Central memory CD4-positive, alpha-beta T cell (primary cell): Measurements from ENCODE around the gene DIRAS1.
"Not testable (repeated sequence)": the region's sequence is repeated elsewhere in the genome, so short reads cannot be mapped to it uniquely, and the experiment has no call there.

Experiments
- DNase-seq: peaks from one replicate; pipeline ENCODE4 v3.0.0; 2022

The DIRAS1 gene

GRCh38 chr19:2703691-2704216 is 17.4 kb downstream of the DIRAS1 start:
- DNase-seq, result no peak

- DNase-seq, result no peak
These were observed 18.1 kb downstream of the DIRAS1 start for GRCh38 chr19:2703077-2703437.

- DNase-seq, result peak; percentile 94
These were observed 18.7 kb downstream of the DIRAS1 start, which contains the start of gene GNG7 for GRCh38 chr19:2702170-2703076. TSS of gene GNG7 (minus strand) at chr19:2702694. CDS start at chr19:2520688, 182,006 bp downstream.

DNA sequence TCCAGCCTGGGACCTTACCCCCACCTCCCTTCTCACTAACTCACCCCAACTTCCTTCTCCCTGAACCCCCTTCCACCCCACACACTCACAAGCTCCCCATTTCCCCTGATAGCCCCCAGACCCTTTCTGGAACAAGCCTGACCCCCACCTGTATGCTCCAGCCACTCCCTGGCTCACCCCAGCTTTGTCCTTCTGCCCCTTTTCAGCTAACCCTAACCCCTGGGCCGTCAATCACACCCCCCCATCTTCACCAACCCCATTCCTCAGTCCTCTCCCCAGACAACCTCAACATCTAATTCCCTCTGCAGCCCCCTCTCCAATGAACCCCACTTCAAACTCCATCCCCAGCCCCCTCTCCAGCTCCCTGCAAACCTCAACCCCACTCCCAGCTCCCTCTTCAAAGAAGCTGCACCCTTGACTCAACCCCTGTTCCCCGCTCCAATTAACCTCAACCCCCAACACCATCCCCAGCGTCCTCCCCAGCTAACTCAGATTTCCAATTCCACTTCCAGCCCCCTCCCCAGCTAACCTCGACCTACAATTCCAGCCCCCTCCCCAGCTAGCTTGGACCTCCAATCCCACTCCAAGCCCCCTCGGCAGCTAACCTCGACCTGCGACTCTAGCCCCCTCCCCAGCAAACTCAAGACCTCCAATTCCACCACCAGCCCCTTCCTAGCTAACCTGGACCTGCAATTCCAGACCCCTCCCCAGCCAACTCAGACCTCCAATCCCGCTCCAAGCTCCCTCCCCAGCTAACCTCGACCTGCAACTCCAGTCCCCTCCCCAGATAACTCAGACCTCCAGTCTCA is 19.6 kb downstream of the DIRAS1 start:
- DNase-seq, result no peak

- DNase-seq, result no peak
These were observed 20.4 kb downstream of the DIRAS1 start for GRCh38 chr19:2700660-2701360.

DNA sequence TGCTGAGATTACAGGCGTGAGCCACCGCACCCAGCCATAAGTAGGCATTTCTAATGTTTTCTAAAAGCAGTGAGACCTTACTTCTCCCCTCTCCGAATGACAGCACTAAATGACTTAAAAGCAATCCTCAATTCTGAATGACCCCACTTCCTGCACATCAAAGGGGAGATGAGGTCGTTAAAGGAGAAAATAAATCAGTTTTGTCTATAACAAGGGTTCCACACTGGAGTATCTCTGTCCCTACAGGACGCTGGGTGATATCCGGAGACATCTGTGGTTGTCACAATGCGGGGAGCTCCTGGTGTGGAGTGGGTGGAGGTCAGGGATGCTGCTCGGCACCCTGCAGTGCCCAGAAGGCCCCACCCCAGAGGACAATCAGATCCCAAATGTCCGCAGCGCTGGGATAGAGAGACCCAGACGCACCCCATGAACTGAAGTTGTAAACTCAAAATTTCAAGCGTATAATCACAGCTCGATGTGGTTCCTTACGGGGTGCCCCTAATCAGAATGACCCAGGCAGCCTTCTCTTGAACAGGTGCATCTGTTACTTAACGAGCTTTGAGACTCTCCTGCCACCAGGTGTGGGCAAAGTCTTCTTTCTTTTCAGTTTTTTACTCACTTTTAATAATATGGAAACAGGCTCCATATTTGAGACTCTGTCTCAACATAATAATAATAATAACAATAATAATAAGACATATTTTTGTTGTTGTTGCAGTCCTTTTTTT is 21.6 kb downstream of the DIRAS1 start:
- DNase-seq, result no peak

- DNase-seq, result no peak
These were observed 27.0 kb downstream of the DIRAS1 start for GRCh38 chr19:2694196-2694595.

DNA sequence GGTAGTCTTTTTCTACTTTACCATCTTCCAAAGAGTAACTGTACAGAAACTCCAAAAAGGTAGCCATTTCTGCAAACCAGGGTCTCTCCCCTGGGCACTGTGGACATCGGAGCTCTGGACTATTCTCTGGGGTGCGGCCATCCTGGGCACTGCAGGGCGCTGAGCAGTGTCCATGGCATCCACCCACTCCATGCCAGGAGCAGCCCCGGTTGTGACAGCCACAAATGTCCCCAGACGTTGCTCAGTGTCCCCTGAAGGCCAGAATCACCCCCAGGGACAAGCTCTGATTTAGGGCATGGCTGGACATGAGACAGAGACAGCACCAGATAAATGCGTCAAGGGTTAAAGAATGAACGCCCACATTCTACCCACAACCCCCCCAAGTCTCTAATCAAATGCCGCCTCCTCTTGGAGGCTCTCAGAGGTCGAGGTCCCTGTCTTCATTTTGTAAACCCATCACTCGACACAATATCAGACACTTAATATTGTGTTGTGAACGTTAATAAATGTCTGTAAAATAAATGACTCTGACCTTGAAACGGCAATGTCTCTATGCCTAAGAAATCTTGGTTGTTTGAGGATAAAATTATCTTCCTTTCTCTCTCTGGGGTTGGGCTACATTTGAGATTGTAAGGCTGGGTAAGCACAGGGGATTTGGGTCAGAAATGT is 27.5 kb downstream of the DIRAS1 start:
- no peak for DNase-seq

DNA sequence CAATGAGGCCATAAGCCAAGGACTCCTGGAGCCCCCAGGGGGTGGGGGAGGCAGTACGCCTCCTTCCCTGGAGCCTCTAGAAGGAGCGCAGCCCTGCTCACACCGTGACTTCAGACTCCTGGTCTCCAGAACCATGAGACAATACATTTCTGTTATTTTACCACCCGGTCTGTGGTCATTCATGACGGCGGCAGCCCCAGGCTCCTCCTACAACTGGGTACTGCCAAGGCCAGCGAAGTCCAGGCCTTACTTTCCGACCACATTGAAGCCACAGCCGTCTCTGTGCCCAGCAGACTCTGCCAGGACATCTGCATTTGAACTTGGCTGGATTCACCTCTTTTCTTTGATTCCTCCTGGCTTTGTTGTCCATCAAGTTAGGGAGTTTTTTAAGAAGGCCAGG is 29.2 kb downstream of the DIRAS1 start:
- no peak for DNase-seq

DNA sequence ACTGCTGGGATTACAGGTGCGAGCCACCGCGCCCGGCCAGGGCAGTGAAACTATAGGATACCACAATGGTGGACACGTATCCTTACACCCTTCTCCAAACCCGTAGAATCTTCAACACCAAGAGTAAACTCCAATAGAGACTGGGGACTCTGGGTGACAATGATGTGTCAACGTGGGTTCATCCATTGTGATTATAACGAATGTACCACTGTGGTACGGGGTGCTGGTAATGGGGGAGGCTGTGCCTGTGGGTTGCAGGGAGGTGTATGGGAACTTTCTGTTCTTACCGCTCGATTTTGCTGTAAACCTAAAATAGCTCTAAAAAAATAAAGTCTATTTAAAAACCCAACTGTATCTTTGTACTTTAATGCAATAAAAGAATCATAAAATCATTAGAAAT is 30.3 kb downstream of the DIRAS1 start:
- DNase-seq, result no peak

- DNase-seq, result no peak
These were observed 34.8 kb downstream of the DIRAS1 start for GRCh38 chr19:2686360-2686759.

DNA sequence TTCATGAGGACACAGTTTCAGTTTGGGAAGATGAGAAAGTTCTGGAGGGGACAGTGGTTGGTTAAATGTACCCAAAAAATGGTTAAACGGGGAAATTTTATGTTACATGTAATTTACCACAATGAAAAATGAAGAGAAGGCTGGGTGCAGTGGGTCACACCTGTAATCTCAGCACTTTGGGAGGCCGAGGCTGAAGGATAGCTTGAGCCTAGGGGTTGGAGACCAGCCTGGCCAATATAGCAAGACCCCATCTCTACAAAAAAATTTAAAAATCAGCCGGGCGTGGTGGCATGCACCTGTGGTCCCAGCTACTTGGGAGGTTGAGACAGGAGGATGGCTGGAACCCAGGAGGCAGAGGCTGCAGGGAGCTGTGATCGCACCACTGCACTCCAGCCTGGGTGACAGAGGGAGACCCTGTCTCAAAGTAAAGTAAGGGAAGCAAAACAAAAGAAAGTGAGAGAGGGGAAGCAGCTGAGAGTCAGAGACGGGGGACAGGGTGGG is 35.9 kb downstream of the DIRAS1 start:
- DNase-seq, result no peak

DNA sequence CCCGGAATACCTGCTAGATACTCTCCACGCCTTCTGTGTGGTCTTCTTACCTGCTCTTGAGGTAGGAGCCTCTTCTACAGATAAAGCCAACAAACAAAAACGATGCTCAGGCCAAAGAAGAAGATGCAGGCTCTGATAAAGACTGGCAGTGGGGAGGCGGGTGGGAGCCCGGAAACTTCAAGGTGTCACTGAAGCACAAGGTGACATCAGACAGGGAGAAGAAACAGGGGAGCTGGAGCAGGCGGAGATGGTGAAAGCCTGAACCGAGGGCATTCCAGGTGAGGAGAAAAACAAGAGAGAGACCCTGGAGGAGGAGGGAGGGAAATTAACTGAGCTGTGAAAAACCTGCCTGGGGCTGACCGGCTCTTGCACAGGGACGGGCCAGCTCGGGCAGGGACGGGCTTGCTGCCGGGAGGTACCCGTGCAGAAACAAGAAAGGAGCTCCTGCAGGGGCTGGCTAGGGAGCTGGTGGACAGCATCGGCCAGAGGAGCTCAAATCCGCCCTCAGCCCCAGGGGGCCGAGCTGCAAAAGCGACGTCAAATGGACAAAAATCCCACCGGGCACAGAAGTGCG is 37.7 kb downstream of the DIRAS1 start:
- DNase-seq, result no peak

- no peak for DNase-seq
These were observed 40.4 kb downstream of the DIRAS1 start for GRCh38 chr19:2680808-2681207.

DNA sequence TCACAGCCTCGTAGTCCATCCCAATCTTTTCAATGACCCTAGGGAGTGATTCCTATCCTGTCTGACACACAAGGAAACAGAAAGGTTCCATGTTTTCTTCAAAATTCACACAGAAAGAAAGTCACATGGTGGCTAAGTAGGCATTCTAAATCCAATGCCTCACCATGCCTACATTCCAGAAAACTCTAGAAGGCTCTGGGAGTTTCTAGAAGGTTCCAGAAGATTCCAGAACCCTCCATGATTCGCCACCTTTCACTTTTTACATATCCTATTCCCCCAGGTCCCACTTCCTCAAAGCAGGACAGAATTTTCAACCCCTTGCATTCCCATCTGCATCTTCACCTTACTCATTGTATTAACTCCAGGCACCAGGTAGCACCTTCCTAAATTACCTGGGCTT is 41.7 kb downstream of the DIRAS1 start:
- DNase-seq, result no peak

DNA sequence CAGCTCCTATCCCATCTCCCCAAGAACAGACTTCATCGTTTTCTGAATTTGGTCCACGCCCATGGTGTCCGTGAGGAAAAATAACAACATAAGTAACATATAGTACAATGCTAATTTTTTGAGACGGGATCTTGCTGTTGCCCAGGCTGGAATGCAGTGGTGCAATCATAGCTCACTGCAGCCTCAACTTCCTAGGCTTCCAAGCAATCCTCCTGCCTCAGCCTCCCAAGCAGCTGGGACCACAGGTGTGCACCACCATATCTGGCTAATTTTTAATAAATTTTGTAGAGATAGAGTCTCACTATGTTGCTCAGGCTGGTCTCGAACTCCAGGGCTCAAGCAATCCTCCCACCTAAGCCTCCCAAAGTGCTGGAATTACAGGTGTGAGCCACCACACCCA is 42.2 kb downstream of the DIRAS1 start:
- not testable (repeated sequence) for DNase-seq

GRCh38 chr19:2678044-2678671 is 43.0 kb downstream of the DIRAS1 start:
- no peak for DNase-seq

DNA sequence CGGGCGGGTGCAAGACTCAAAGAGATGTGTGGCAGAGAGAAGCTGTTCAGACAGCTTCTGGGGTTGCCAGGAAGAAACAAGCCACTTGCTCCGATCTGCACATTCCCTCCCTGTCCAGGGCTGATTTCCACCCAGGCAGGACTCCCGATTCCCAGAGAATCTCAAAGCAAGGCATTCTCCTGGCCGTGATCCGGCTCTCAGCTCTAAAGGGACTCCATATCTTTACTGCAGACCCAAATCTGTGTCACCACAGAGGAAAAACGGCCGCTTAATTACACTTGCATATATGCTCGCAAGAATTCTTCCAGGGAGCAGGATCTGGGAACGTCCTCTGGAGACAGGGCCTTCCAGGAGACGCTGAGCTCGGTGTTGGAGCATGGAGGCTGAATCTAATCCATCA is 44.3 kb downstream of the DIRAS1 start:
- DNase-seq, result no peak

GRCh38 chr19:2675892-2676291 is 45.3 kb downstream of the DIRAS1 start:
- no peak for DNase-seq

DNA sequence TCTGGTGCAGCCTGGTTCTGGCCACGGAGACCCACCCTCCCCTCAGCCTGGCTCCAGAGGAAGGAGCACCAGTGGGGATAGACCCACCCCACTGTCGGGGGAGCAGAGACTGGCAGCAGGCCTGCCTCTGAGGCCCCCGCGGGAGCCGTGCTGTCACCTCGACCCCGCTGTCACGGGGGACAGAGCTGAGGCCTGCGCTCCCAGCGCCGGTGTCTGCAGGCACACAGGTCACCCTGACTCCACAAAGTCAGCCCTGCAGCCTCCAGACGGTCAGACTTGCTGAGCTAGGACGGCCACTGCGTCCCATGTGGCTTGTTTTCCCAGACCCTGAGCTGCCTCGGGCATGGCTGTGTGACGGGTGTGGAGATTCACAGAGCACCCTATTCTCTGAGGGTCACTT is 51.0 kb downstream of the DIRAS1 start:
- DNase-seq, result no peak
